Endothelial cell (in vitro differentiated cells): ENCODE measurements around the gene SSC4D. TPM values are rescaled to one million over a fixed set of nuclear protein-coding genes. Genes with fewer than 3 reads are reported as not detected.
"Not testable (repeated sequence)": the region's sequence is repeated elsewhere in the genome, so short reads cannot be mapped to it uniquely, and the experiment has no call there.

ENCODE experiments used
- DNase-seq: peaks from one replicate; pipeline ENCODE4 v3.0.0; 2021; ENCODE audit warnings: low spot score
- H3K27ac Mint-ChIP-seq: one replicate; pipeline ENCODE4 v1.8.0; 2021; ENCODE audit warnings: mixed read lengths, inconsistent platforms; ENCODE audit not compliant: unreplicated experiment
- H3K27me3 Mint-ChIP-seq: one replicate; pipeline ENCODE4 v1.8.0; 2021; ENCODE audit warnings: mild to moderate bottlenecking, moderate library complexity, mixed read lengths, inconsistent platforms; ENCODE audit not compliant: unreplicated experiment
- H3K36me3 Mint-ChIP-seq: one replicate; pipeline ENCODE4 v1.8.0; 2021; ENCODE audit warnings: mild to moderate bottlenecking, low read depth, mixed read lengths, inconsistent platforms; ENCODE audit not compliant: unreplicated experiment
- H3K4me1 Mint-ChIP-seq: one replicate; pipeline ENCODE4 v1.8.0; 2021; ENCODE audit warnings: mild to moderate bottlenecking, mixed read lengths, inconsistent platforms; ENCODE audit not compliant: unreplicated experiment
- H3K4me3 Mint-ChIP-seq: one replicate; pipeline ENCODE4 v1.8.0; 2021; ENCODE audit warnings: mild to moderate bottlenecking, mixed read lengths, inconsistent platforms; ENCODE audit not compliant: unreplicated experiment
- H3K9me3 Mint-ChIP-seq: one replicate; pipeline ENCODE4 v1.8.0; 2021; ENCODE audit warnings: mixed read lengths, inconsistent platforms; ENCODE audit not compliant: unreplicated experiment
- CTCF ChIP-seq: fragments of 200-600 bp; sonication (generic); IDR thresholded peaks from one replicate; pipeline ENCODE4 v1.5.0; 2021; ENCODE audit warnings: antibody characterized with exemption; ENCODE audit not compliant: unreplicated experiment
- long read RNA-seq: library from polyadenylated mRNA; unstranded; transcript quantifications from one replicate; pipeline ENCODE4 v2.0.0, GENCODE V29; 2020; ENCODE audit not compliant: unreplicated experiment
- total RNA-seq: library from RNA; stranded (reverse); fragmentation: NEBNext Ultra II Directional; extraction: Animal tissue kit (Norgen Biotek cat#: 25700); gene quantifications from one replicate; pipeline ENCODE4 v1.2.1, GENCODE V29; 2021; ENCODE audit not compliant: unreplicated experiment

Gene SSC4D
- total RNA-seq: 15.6 TPM
- long read RNA-seq, transcript SSC4D-201 (11 exons, 2,801 nt): major isoform, 7 of 15 reads
- long read RNA-seq, partial matches to known transcripts: 3 of 15 reads
- long read RNA-seq, other reads (novel, unspliced or antisense): 5 of 15 reads

GRCh38 chr7:76409537-76409936, at the start of gene SSC4D:
TSS of gene SSC4D (minus strand) at chr7:76409697. CDS start at chr7:76404439, 5,258 bp downstream.
- Mint-ChIP-seq H3K4me1 (peaks cover 9% of the 10 kb centered on the region), H3K4me3 (peak within 1 kb of the TSS; percentile 80), H3K9me3 (no peaks in the 10 kb centered on the region), H3K36me3 (no peaks in the 10 kb centered on the region), H3K27me3 (peaks cover 4% of the 10 kb centered on the region), H3K27ac (no peak within 1 kb of the TSS)
- peak; percentile 14 for DNase-seq
- TF ChIP-seq CTCF: no peak

- H3K4me1 Mint-ChIP-seq, H3K9me3 Mint-ChIP-seq, H3K36me3 Mint-ChIP-seq, H3K4me3 Mint-ChIP-seq, H3K27ac Mint-ChIP-seq, H3K27me3 Mint-ChIP-seq, DNase-seq: not testable (repeated sequence)
Observed at GRCh38 chr7:76458504-76458903, 49.0 kb upstream of the SSC4D start.

GRCh38 chr7:76457017-76457416, 47.5 kb upstream of the SSC4D start:
- H3K4me3 Mint-ChIP-seq, H3K9me3 Mint-ChIP-seq, H3K4me1 Mint-ChIP-seq: not testable (repeated sequence)

GRCh38 chr7:76445577-76446008, 36.1 kb upstream of the SSC4D start:
- H3K27me3 Mint-ChIP-seq, H3K36me3 Mint-ChIP-seq, H3K27ac Mint-ChIP-seq, H3K4me1 Mint-ChIP-seq, H3K4me3 Mint-ChIP-seq, H3K9me3 Mint-ChIP-seq, DNase-seq: not testable (repeated sequence)

More at GRCh38 chr7:76457017-76457416, 47.5 kb upstream of the SSC4D start:
- not testable (repeated sequence) for DNase-seq, H3K36me3 Mint-ChIP-seq, H3K27me3 Mint-ChIP-seq, H3K27ac Mint-ChIP-seq

GRCh38 chr7:76443846-76444245, 34.3 kb upstream of the SSC4D start:
- H3K9me3 Mint-ChIP-seq, H3K36me3 Mint-ChIP-seq, H3K4me3 Mint-ChIP-seq, H3K27me3 Mint-ChIP-seq, H3K27ac Mint-ChIP-seq, DNase-seq, H3K4me1 Mint-ChIP-seq: not testable (repeated sequence)

- H3K4me1 Mint-ChIP-seq, H3K27ac Mint-ChIP-seq, H3K27me3 Mint-ChIP-seq, H3K36me3 Mint-ChIP-seq, H3K9me3 Mint-ChIP-seq, H3K4me3 Mint-ChIP-seq, DNase-seq: not testable (repeated sequence)
Observed at GRCh38 chr7:76442664-76443446, 33.4 kb upstream of the SSC4D start.

GRCh38 chr7:76441792-76442191, 32.3 kb upstream of the SSC4D start:
- not testable (repeated sequence) for H3K27me3 Mint-ChIP-seq, H3K27ac Mint-ChIP-seq

GRCh38 chr7:76440404-76440803, 30.9 kb upstream of the SSC4D start:
- DNase-seq, H3K9me3 Mint-ChIP-seq, H3K27me3 Mint-ChIP-seq, H3K27ac Mint-ChIP-seq, H3K4me3 Mint-ChIP-seq, H3K36me3 Mint-ChIP-seq, H3K4me1 Mint-ChIP-seq: not testable (repeated sequence)

More at GRCh38 chr7:76441792-76442191, 32.3 kb upstream of the SSC4D start:
- H3K36me3 Mint-ChIP-seq, H3K9me3 Mint-ChIP-seq, H3K4me1 Mint-ChIP-seq, H3K4me3 Mint-ChIP-seq, DNase-seq: not testable (repeated sequence)

- not testable (repeated sequence) for H3K9me3 Mint-ChIP-seq, H3K27ac Mint-ChIP-seq, H3K36me3 Mint-ChIP-seq, H3K4me1 Mint-ChIP-seq, DNase-seq, H3K27me3 Mint-ChIP-seq, H3K4me3 Mint-ChIP-seq
Observed at GRCh38 chr7:76439120-76439888, 29.8 kb upstream of the SSC4D start.
